Measurements from ENCODE around the gene FBXO39. TPM values are rescaled to one million over a fixed set of nuclear protein-coding genes. Genes with fewer than 3 reads are reported as not detected.

The FBXO39 gene
- total RNA-seq, 1 donor from 2014 or later, result 0.49 TPM

DNA sequence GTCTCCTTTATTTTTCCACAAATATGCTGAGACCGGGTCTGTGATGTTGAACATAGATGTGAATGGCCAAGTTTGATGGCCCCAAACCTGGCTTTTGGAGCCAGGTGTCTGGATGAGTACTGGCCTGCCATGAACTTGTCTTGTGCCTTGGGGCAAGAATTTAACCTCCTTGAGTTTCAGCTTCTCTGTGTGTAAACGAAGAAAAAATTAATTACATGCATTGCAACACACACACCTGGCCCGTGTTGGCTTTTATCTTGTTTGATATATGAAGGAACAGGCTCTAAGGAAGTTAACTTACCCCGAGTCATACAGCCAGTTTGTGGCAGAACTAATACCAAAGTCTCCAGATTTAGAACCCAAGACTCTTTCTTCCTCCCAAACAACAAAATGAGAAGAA lies 13.1 kb downstream of the FBXO39 start:
- ATAC-seq, result no peak
- Histone ChIP-seq H3K9me3 (no peaks in the 10 kb centered on the region), H3K36me3 (no peaks in the 10 kb centered on the region), H3K4me3 (no peak overlapping the region), H3K27ac (no peak overlapping the region), H3K4me1 (no peaks in the 10 kb centered on the region), H3K27me3 (peaks cover 16% of the 10 kb centered on the region)
- no peak for DNase-seq
- TF ChIP-seq, protein P1, sequence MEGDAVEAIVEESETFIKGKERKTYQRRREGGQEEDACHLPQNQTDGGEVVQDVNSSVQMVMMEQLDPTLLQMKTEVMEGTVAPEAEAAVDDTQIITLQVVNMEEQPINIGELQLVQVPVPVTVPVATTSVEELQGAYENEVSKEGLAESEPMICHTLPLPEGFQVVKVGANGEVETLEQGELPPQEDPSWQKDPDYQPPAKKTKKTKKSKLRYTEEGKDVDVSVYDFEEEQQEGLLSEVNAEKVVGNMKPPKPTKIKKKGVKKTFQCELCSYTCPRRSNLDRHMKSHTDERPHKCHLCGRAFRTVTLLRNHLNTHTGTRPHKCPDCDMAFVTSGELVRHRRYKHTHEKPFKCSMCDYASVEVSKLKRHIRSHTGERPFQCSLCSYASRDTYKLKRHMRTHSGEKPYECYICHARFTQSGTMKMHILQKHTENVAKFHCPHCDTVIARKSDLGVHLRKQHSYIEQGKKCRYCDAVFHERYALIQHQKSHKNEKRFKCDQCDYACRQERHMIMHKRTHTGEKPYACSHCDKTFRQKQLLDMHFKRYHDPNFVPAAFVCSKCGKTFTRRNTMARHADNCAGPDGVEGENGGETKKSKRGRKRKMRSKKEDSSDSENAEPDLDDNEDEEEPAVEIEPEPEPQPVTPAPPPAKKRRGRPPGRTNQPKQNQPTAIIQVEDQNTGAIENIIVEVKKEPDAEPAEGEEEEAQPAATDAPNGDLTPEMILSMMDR (IDR thresholded peaks at IDR 0.05), result no peak
- intact Hi-C loops (cut with DNase I), result no loop called here

DNA sequence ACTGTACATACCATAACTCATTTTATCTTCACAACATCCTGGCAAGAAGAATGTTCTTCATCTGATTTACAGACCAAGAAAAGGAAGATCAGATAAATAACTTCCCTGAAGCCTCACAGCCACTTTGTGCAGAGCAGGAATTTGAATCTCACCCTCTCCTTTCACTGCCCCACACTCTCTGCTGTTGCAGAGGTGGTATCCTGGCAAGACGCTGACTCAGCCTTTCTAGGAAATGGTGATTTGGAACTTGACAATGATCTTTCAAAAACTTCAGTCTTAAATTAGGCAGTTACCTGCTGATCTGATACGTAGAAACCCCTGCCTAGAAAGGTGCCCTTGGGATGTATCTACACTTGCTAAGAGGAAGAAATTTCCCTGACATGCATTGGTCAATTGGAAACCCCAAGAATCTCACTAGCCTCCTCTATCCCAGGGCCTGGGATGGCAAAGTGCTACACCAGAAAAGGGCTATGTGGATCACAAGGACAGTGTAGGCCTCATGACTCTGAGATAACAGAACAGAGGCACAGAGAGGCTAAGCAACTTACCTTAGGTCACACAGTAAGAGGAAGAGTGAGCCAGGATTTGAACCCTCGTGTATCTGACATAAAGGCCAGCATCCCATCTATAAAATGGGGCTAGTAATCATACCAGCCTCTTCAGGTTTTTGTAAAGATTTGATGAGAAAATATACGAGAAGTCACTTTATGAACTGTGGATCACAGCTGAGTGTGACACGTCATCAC lies 17.9 kb downstream of the FBXO39 start:
- Histone ChIP-seq H3K4me3 (no peak overlapping the region), H3K27me3 (peaks cover 9% of the 10 kb centered on the region), H3K9me3 (no peaks in the 10 kb centered on the region), H3K4me1 (no peaks in the 10 kb centered on the region), H3K27ac (no peak overlapping the region), H3K36me3 (no peaks in the 10 kb centered on the region)
- TF ChIP-seq, protein P1 (IDR thresholded peaks at IDR 0.05), result no peak
- DNase-seq (no peak), ATAC-seq (no peak)
- intact Hi-C loops (cut with DNase I), result no loop called here

DNA sequence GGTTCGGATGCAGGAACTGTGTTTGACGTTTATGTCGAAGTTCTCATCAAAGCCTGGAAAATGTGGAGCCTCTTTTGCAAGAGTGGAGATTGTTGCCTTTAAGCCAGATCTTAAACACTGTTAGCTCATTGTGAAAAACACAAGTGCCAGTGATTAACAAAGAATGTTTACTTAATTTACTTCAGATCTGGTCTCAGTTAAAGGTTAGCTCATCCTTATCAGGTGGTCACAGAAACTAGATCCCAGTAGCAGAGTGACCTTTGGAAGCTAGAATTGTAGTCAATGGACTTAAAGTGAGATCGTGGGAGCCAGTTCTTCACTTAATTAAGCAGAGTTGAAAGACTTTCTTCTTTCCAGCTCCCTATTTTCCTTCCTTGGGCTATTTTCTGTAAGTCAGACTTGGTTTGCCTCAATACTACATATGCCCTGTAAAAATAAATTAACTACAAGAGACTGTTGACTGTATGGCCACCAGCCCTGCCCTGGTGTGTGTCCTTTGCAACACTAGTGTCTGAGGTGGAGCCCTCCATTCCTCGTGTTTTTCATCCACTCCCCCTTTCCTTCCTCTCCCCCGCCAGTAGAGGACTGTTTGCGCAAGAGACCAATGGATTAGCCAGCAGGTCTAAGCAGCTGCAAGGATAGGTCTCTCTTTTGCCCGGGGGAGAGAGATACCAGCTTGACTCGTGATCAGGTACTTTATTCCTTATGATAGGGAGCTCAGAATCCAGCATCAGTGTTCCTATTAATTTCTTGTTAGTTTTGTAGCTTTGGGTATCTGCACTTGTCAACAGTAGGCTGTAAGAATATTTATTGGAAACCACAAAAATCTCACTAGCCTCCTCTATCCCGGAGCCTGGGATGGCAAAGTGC lies 20.2 kb downstream of the FBXO39 start:
- no peak for DNase-seq
- Histone ChIP-seq H3K4me3 (no peak overlapping the region), H3K27me3 (peaks cover 6% of the 10 kb centered on the region), H3K4me1 (no peaks in the 10 kb centered on the region), H3K9me3 (no peaks in the 10 kb centered on the region), H3K27ac (no peak overlapping the region), H3K36me3 (no peaks in the 10 kb centered on the region)
- intact Hi-C loops (cut with DNase I), result no loop called here
- ATAC-seq, result peak; percentile 31
- TF ChIP-seq, protein P1 (IDR thresholded peaks at IDR 0.05), result no peak

- no peaks in the 10 kb centered on the region for H3K36me3 ChIP-seq
- ATAC-seq (no peak), DNase-seq (no peak)
- H3K4me3 ChIP-seq, result no peak overlapping the region
- H3K27me3 ChIP-seq, result no peaks in the 10 kb centered on the region
- no peak overlapping the region for H3K27ac ChIP-seq
- TF ChIP-seq, protein P1 (IDR thresholded peaks at IDR 0.05), result no peak
- intact Hi-C loops (cut with DNase I), result no loop called here
- no peaks in the 10 kb centered on the region for H3K9me3 ChIP-seq
- no peaks in the 10 kb centered on the region for H3K4me1 ChIP-seq
These were observed 21.0 kb downstream of the FBXO39 start for GRCh38 chr17:6796887-6797490.

DNA sequence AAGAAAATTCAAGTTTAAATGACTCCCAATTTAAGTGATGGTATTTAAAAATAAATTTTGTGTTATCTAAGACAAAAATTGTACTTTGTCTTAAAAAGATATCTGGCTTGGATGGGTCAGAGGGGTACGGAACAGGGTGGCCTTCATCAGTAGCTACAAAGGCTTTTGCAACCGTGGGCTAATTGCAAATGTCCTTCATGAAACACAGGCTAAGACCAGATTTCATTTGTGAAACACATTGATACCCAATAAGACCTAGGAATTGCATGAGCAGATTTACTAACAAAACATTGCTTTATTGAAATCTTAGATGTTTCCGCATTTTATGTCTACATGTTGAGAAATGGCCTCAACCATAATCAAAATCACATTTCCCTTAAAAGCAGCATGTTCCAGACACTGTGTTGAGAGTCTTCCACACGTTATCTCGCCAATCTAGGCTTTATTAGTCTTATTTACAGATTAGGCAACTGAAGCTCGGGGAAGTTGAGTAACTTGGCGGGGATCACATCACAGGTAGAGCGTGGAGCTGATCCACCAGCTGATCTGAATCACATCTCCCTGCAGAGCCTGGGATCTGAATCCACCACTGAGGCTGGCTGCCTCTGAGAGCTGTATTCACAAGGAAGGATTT lies 21.8 kb downstream of the FBXO39 start:
- Histone ChIP-seq H3K4me3 (no peak overlapping the region), H3K27me3 (no peaks in the 10 kb centered on the region), H3K27ac (no peak overlapping the region), H3K36me3 (no peaks in the 10 kb centered on the region), H3K4me1 (no peaks in the 10 kb centered on the region), H3K9me3 (no peaks in the 10 kb centered on the region)
- ATAC-seq (no peak), DNase-seq (no peak)
- TF ChIP-seq, protein P1 (IDR thresholded peaks at IDR 0.05), result no peak
- intact Hi-C loops (cut with DNase I), result no loop called here
